Measurements from ENCODE around the gene AP1AR.

AP1AR gene

GRCh38 chr4:112272292-112272691 is 40.7 kb downstream of the AP1AR start:
- Histone ChIP-seq H3K9me3 (no peaks in the 10 kb centered on the region), H3K4me1 (peaks cover 7% of the 10 kb centered on the region; the same call in 1 of the 2 replicates)

GRCh38 chr4:112274959-112275358 is 43.4 kb downstream of the AP1AR start:
- no peak for DNase-seq
- H3K4me1 ChIP-seq = no peaks in the 10 kb centered on the region
- no peaks in the 10 kb centered on the region for H3K27me3 ChIP-seq
- H3K4me3 ChIP-seq (ENCODE audit: low read depth, low read length) = no peak overlapping the region
- no peak for TF ChIP-seq CTCF (IDR thresholded peaks at IDR 0.05; ENCODE audit: low read depth, low read length)
- no peaks in the 10 kb centered on the region for H3K9me3 ChIP-seq
- no peaks in the 10 kb centered on the region for H3K36me3 ChIP-seq

More at GRCh38 chr4:112272292-112272691, 40.7 kb downstream of the AP1AR start:
- DNase-seq = no peak
- H3K4me3 ChIP-seq (ENCODE audit: low read depth, low read length) = no peak overlapping the region
- H3K27me3 ChIP-seq = no peaks in the 10 kb centered on the region
- no peaks in the 10 kb centered on the region for H3K36me3 ChIP-seq
- no peak for TF ChIP-seq CTCF (IDR thresholded peaks at IDR 0.05; ENCODE audit: low read depth, low read length)

GRCh38 chr4:112276113-112276512 is 44.5 kb downstream of the AP1AR start:
- no peak overlapping the region for H3K4me3 ChIP-seq (ENCODE audit: low read depth, low read length)
- TF ChIP-seq CTCF (IDR thresholded peaks at IDR 0.05; ENCODE audit: low read depth, low read length) = no peak
- no peaks in the 10 kb centered on the region for H3K36me3 ChIP-seq
- H3K9me3 ChIP-seq = no peaks in the 10 kb centered on the region
- no peaks in the 10 kb centered on the region for H3K4me1 ChIP-seq
- H3K27me3 ChIP-seq = no peaks in the 10 kb centered on the region
- DNase-seq = no peak

GRCh38 chr4:112277220-112277619 is 45.6 kb downstream of the AP1AR start:
- no peaks in the 10 kb centered on the region for H3K4me1 ChIP-seq
- DNase-seq = no peak
- H3K4me3 ChIP-seq (ENCODE audit: low read depth, low read length) = no peak overlapping the region
- H3K27me3 ChIP-seq = no peaks in the 10 kb centered on the region
- H3K9me3 ChIP-seq = no peaks in the 10 kb centered on the region
- TF ChIP-seq CTCF (IDR thresholded peaks at IDR 0.05; ENCODE audit: low read depth, low read length) = no peak
- no peaks in the 10 kb centered on the region for H3K36me3 ChIP-seq

- Histone ChIP-seq H3K4me1 (no peaks in the 10 kb centered on the region), H3K27me3 (no peaks in the 10 kb centered on the region), H3K36me3 (no peaks in the 10 kb centered on the region), H3K4me3 (ENCODE audit: low read depth, low read length) (no peak overlapping the region), H3K9me3 (no peaks in the 10 kb centered on the region)
- no peak for DNase-seq
- no peak for TF ChIP-seq CTCF (IDR thresholded peaks at IDR 0.05; ENCODE audit: low read depth, low read length)
These were observed 46.3 kb downstream of the AP1AR start for GRCh38 chr4:112277705-112278448.

GRCh38 chr4:112279025-112279881 is 47.7 kb downstream of the AP1AR start:
- TF ChIP-seq CTCF (IDR thresholded peaks at IDR 0.05; ENCODE audit: low read depth, low read length) = no peak
- Histone ChIP-seq H3K36me3 (no peaks in the 10 kb centered on the region), H3K4me1 (no peaks in the 10 kb centered on the region), H3K27me3 (no peaks in the 10 kb centered on the region), H3K9me3 (no peaks in the 10 kb centered on the region), H3K4me3 (ENCODE audit: low read depth, low read length) (no peak overlapping the region)
- no peak for DNase-seq
